Activated CD8-positive, alpha-beta memory T cell treated with anti-CD3 and anti-CD28 coated beads for 48 hours (primary cell): ENCODE data around the gene PAOX.
"Not testable (repeated sequence)": the region's sequence is repeated elsewhere in the genome, so short reads cannot be mapped to it uniquely, and the experiment has no call there.

Source experiments
- DNase-seq, 3 experiments: peaks; one replicate each; pipeline ENCODE4 v3.0.0-alpha.2; 2020; ENCODE audit warnings: low read depth in 2 of 3, low spot score in 2 of 3

PAOX gene

DNA sequence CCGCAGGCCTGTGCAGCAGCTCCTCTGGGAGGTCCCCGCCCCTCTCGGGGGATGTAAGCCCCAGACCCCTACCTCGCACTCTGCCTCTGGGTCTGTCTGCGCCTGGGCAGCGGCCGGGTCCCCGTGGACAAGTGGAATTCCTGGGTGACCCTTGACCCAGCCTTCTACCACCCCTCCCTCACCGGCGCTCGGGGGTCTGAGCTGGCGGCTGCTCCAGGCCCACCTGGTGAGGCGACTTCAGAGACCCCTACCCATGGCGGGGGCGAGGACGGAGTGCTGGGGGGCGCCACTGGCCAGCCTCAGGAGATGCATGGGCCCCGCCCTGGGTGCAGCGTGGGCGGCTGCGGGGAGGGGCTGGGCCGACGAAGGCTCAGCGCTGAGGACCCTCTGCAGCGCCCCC lies 53.7 kb downstream of the PAOX start:
- not testable (repeated sequence) for DNase-seq

DNA sequence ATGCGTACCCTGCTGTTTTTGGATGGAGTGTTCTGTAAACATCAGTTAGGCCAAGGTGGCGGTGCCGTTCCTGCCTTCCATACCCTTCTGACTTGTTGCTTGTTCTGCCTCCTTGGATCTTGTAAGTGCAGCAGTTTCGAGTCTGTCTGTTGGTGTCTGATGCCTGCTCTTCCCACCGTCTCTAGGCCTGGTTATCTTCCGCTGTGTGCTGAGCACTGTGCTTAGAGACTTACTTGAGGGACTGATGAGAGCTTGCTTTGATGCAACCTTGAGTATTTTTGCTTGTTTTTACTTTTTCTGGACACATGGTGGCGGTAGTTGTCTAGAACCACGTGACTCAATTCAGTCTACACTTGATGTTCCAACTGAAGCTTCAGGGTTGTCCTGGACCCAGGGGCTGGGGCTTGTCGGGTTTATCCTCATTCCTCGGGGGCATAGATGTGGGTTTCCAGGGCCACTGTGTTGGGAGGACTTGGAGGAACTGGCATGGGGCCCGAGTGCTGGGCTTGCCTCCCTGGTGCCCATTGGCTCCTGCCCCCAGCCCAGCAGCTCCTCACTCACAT lies 59.7 kb downstream of the PAOX start:
- no peak for DNase-seq

DNA sequence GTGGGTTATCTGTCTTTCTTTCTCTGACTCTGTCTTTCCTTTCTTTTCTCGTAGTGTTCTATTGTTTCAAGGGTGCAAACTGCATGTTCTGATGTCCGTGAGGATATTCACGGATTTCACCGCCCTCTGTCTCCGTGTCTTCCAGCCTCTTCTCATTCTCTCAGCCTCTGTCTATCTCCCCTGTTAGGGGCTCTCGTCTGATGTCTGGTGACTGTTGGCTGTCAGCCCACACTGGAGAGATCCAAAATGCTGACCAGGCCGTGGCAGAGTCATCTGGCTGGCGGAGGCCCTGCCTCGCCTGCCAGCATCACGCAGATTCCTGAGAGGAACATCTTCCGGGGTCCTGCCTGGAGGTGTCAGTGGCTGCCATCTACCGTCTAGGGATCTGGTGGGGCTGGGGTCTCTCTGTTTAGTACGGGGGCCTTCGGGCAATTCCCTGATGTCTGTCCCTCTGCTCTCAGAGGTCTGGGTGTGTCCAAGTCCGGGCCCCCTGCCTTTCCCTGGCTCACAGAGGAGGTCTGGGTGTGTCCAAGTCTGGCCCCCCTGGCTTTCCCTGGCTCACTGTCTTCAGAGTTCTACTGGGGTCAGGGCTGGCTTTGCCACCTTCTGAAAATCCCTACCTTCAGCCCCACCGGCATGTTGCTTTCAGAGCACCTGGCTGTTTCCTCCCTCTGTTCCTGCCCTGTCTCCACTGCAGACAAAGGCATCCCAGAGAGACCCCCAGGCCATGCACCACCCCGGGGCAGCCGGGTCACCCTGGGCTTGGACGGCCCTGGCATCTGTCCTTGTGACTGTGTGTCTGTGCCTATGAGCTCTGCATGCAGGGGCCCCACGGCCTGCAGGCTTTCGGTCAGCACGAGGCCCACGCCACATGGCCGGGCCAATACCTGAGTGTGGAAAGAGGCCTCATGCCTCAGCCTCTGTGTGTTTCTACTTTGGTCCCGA lies 60.7 kb downstream of the PAOX start:
- DNase-seq = no peak

- DNase-seq = no peak
Observed at GRCh38 chr10:133440633-133441285, 61.7 kb downstream of the PAOX start.
